GM23338 (cell line): Measurements from ENCODE around the gene THOC7. TPM values are rescaled to one million over a fixed set of nuclear protein-coding genes. Genes with fewer than 3 reads are reported as not detected.
A peak's percentile ranks its signal among the peaks of the same experiment; 100 is the strongest.

ENCODE experiments used
- ATAC-seq: fragments of 200-7000 bp; cut with Tn5 transposase; 3 replicates; pipeline ENCODE4 v1.9.1; 2020
- DNase-seq: peaks from one replicate; pipeline ENCODE4 v3.0.0-alpha.2; 2015; ENCODE audit warnings: low spot score
- H2AFZ ChIP-seq: fragments of 200-600 bp; sonication (generic); 2 replicates; pipeline ENCODE4 v1.8.0; 2016; ENCODE audit warnings: antibody characterized with exemption, mild to moderate bottlenecking, moderate library complexity
- H3F3A ChIP-seq: fragments of 200-600 bp; sonication (generic); replicated peaks from 2 replicates; pipeline ENCODE4 v1.8.0; 2017; ENCODE audit warnings: antibody characterized with exemption, mixed run types, low read depth
- H3K27ac ChIP-seq: fragments of 200-600 bp; sonication (generic); 2 replicates; pipeline ENCODE4 v1.6.1; 2016; ENCODE audit warnings: low read depth
- H3K27me3 ChIP-seq: fragments of 200-600 bp; sonication (generic); 2 replicates; pipeline ENCODE4 v1.8.0; 2016; ENCODE audit warnings: mild to moderate bottlenecking, mixed run types, moderate library complexity; ENCODE audit not compliant: insufficient read depth
- H3K36me3 ChIP-seq: fragments of 200-600 bp; sonication (generic); 2 replicates; pipeline ENCODE4 v1.8.0; 2016; ENCODE audit warnings: mild to moderate bottlenecking; ENCODE audit not compliant: insufficient read depth
- H3K4me1 ChIP-seq: fragments of 200-600 bp; sonication (generic); 2 replicates; pipeline ENCODE4 v1.8.0; 2016; ENCODE audit warnings: mild to moderate bottlenecking, moderate library complexity; ENCODE audit not compliant: insufficient read depth
- H3K4me2 ChIP-seq: fragments of 200-600 bp; sonication (generic); 2 replicates; pipeline ENCODE4 v1.7.1; 2017; ENCODE audit warnings: mixed run types
- H3K4me3 ChIP-seq: fragments of 200-600 bp; sonication (generic); 2 replicates; pipeline ENCODE4 v1.6.1; 2016; ENCODE audit warnings: mixed run types
- H3K79me2 ChIP-seq: fragments of 200-600 bp; sonication (generic); replicated peaks from 2 replicates; pipeline ENCODE4 v1.8.0; 2017; ENCODE audit warnings: mild to moderate bottlenecking; ENCODE audit not compliant: insufficient read depth
- H3K9me2 ChIP-seq: fragments of 200-600 bp; sonication (generic); 2 replicates; pipeline ENCODE4 v1.8.0; 2017; ENCODE audit not compliant: insufficient read depth
- H4K20me1 ChIP-seq: fragments of 200-600 bp; sonication (generic); replicated peaks from 2 replicates; pipeline ENCODE4 v1.8.0; 2017; ENCODE audit warnings: mild to moderate bottlenecking; ENCODE audit not compliant: insufficient read depth
- H3K27ac Mint-ChIP-seq: 2 replicates; pipeline ENCODE4 v1.8.0; 2020; ENCODE audit warnings: inconsistent platforms, mild to moderate bottlenecking, moderate library complexity, mixed read lengths
- H3K27me3 Mint-ChIP-seq: 3 replicates; pipeline ENCODE4 v1.8.0; 2022; ENCODE audit warnings: low read depth, mild to moderate bottlenecking, moderate library complexity, mixed read lengths, inconsistent platforms; ENCODE audit not compliant: insufficient read depth, poor library complexity
- H3K36me3 Mint-ChIP-seq: 3 replicates; pipeline ENCODE4 v1.8.0; 2021; ENCODE audit warnings: low read depth, mild to moderate bottlenecking, inconsistent platforms, moderate library complexity, mixed read lengths
- H3K4me1 Mint-ChIP-seq: 3 replicates; pipeline ENCODE4 v1.8.0; 2020; ENCODE audit warnings: mild to moderate bottlenecking, inconsistent platforms, mixed read lengths
- H3K4me3 Mint-ChIP-seq: 3 replicates; pipeline ENCODE4 v1.8.0; 2021; ENCODE audit warnings: moderate library complexity, mild to moderate bottlenecking, inconsistent platforms, mixed read lengths
- H3K9me3 Mint-ChIP-seq: 3 replicates; pipeline ENCODE4 v1.8.0; 2020; ENCODE audit warnings: moderate library complexity, mild to moderate bottlenecking, inconsistent platforms, mixed read lengths
- CREB1 ChIP-seq: fragments of 250-450 bp; sonication (Bioruptor Pico); IDR thresholded peaks from 2 replicates; pipeline ENCODE4 v1.5.0; 2020; ENCODE audit warnings: low read depth, mild to moderate bottlenecking, moderate library complexity
- CTCF ChIP-seq, 2 experiments: fragments of 200-600 bp in 1 of 2; sonication (generic) in 1 of 2; conservative IDR thresholded peaks; 2 replicates each; pipeline versions ENCODE4 v1.5.1 to v1.6.1; 2016 to 2017; ENCODE audit warnings: antibody characterized with exemption in 2 of 2, low read depth in 2 of 2, mild to moderate bottlenecking in 2 of 2, moderate library complexity in 1 of 2
- ETS1 ChIP-seq: IDR thresholded peaks from 2 replicates; pipeline ENCODE4 v1.6.1; 2016; ENCODE audit warnings: antibody characterized with exemption
- EZH2phosphoT487 ChIP-seq: fragments of 200-600 bp; sonication (generic); IDR thresholded peaks from one replicate; pipeline ENCODE4 v1.8.1; 2018; ENCODE audit warnings: antibody characterized with exemption; ENCODE audit not compliant: unreplicated experiment
- POLR2AphosphoS5 ChIP-seq: IDR thresholded peaks from 2 replicates; pipeline ENCODE4 v1.6.1; 2016; ENCODE audit warnings: antibody characterized with exemption, low read depth
- STAT1 ChIP-seq: IDR thresholded peaks from one replicate; pipeline ENCODE4 v1.6.1; 2016; ENCODE audit warnings: antibody characterized with exemption; ENCODE audit not compliant: unreplicated experiment
- ZNF114 ChIP-seq: fragments of 250-450 bp; sonication (Bioruptor Pico); IDR thresholded peaks from 2 replicates; pipeline ENCODE4 v1.5.0; 2020; ENCODE audit warnings: mild to moderate bottlenecking, moderate library complexity
- ZNF331 ChIP-seq: fragments of 250-450 bp; sonication (Bioruptor Pico); IDR thresholded peaks from 2 replicates; pipeline ENCODE4 v1.5.0; 2020; ENCODE audit warnings: low read depth, mild to moderate bottlenecking, moderate library complexity
- ZNF462 ChIP-seq: fragments of 250-450 bp; sonication (Bioruptor Pico); IDR thresholded peaks from 2 replicates; pipeline ENCODE4 v1.5.0; 2020; ENCODE audit warnings: mild to moderate bottlenecking, moderate library complexity
- polyA plus RNA-seq: library from polyadenylated mRNA; unstranded; fragments of >200 nt; fragmentation: Nextera tagmentation; extraction: Ambion mirVana; gene quantifications from 2 replicates; pipeline ENCODE4 v1.2.1, GENCODE V29; 2016
- total RNA-seq: library from RNA; depleted of rRNA; stranded (reverse); fragments of >200 nt; shearing (Covaris generic); gene quantifications from 2 replicates; pipeline ENCODE4 v1.2.3, GENCODE V29; 2014

The THOC7 gene
- total and polyA plus RNA-seq, 2 experiments from 2014 or later: 53.9 to 166 TPM

- Histone ChIP-seq H3K4me1 (no peaks in the 10 kb centered on the region), H3K27ac (no peak overlapping the region), H3K4me3 (no peak overlapping the region), H3K9me2 (no peaks in the 10 kb centered on the region), H3K4me2 (no peak overlapping the region), H4K20me1 (no peaks in the 10 kb centered on the region), H3K36me3 (no peaks in the 10 kb centered on the region), H3F3A (no peaks in the 10 kb centered on the region), H2AFZ (no peak overlapping the region), H3K27me3 (no peaks in the 10 kb centered on the region), H3K79me2 (no peaks in the 10 kb centered on the region)
- Mint-ChIP-seq H3K9me3 (no peaks in the 10 kb centered on the region), H3K27ac (no peak overlapping the region), H3K36me3 (no peaks in the 10 kb centered on the region), H3K27me3 (no peaks in the 10 kb centered on the region), H3K4me3 (no peak overlapping the region), H3K4me1 (peaks cover 17% of the 10 kb centered on the region)
- peak; percentile 81 for ATAC-seq
- TF ChIP-seq CTCF (conservative IDR thresholded peaks at IDR 0.05; ENCODE audit: low read depth in 2 of 2) (peak; percentile 94 to 97), ZNF331 (no peak)
- DNase-seq: peak; percentile 83
Measured at GRCh38 chr3:63818282-63819150, 45.1 kb downstream of the THOC7 start.

GRCh38 chr3:63817225-63817624 lies 46.4 kb downstream of the THOC7 start:
- Mint-ChIP-seq H3K4me3 (no peak overlapping the region), H3K36me3 (no peaks in the 10 kb centered on the region), H3K9me3 (no peaks in the 10 kb centered on the region), H3K4me1 (peaks cover 20% of the 10 kb centered on the region), H3K27ac (no peak overlapping the region), H3K27me3 (no peaks in the 10 kb centered on the region)
- H3K4me2 ChIP-seq: no peak overlapping the region
- no peak for DNase-seq
- no peak overlapping the region for H2AFZ ChIP-seq
- no peaks in the 10 kb centered on the region for H3K27me3 ChIP-seq
- H3K36me3 ChIP-seq: no peaks in the 10 kb centered on the region
- no peaks in the 10 kb centered on the region for H3K4me1 ChIP-seq
- TF ChIP-seq ETS1 (no peak), ZNF462 (CRISPR knock-in tag) (no peak), CREB1 (CRISPR knock-in tag) (no peak), EZH2phosphoT487 (no peak), POLR2AphosphoS5 (no peak), ZNF114 (CRISPR knock-in tag) (no peak), ZNF331 (no peak), STAT1 (no peak)
- H3F3A ChIP-seq: no peaks in the 10 kb centered on the region
- H3K4me3 ChIP-seq: no peak overlapping the region
- no peaks in the 10 kb centered on the region for H3K79me2 ChIP-seq
- H3K9me2 ChIP-seq: no peaks in the 10 kb centered on the region
- ATAC-seq: no peak
- no peak overlapping the region for H3K27ac ChIP-seq
- H4K20me1 ChIP-seq: no peaks in the 10 kb centered on the region
